ENCODE measurements around the gene ASB1. TPM values are rescaled to one million over a fixed set of nuclear protein-coding genes. Genes with fewer than 3 reads are reported as not detected.
A peak's percentile ranks its signal among the peaks of the same experiment; 100 is the strongest.

The ASB1 gene
- polyA plus RNA-seq (2012; ENCODE audit: missing spikeins): 8.9 TPM

DNA sequence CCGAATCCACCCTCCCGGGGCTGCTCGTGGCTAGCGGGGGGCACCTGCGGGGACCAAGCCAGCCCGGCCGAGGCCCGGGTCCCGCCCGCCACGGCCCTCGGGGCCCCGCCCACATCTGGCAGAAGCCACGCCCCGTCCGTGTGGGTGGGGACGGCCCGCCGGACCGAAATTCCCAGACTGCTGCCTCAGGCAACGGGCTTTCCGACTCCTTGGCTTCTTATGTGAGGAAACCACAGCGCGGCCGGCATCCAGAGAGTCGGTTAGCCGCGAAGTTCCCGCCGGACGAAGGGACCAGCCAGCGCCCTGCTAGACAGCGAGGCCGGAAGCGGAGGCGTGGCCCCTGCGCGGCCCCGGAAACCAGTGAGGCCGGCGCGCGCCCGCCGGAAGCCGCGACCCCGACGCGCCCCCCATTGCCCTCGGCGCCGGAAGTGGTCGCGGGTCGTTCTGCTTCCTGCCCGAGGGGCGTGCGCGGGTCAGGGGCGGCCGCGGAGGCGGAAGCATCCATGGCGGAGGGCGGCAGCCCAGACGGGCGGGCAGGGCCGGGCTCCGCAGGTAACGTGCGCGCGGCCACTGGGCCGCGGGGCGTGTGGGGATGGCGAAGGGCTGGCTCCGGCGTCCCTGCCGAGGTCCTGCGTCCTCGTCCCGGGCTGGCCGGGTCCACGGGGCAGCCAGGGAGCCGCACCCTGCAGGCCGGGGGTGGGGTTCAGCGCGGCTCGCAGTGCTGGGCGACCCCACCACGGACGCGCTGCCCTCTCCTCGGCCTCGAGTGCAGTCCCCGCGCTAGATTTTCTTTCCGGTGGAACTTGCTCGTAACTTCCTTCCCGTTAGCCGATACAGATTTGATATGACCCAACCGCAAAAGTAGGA is at the start of gene ASB1:
TSS of gene ASB1 (plus strand) at position 360 of the 867 bp plus-strand sequence. CDS start at position 504, 144 bp downstream.
- TF ChIP-seq POLR2A (IDR thresholded peaks at IDR 0.05; ENCODE audit: low read depth, low read length) (peak; percentile 79; the same call in 1 of the 2 replicates), TAF1 (IDR thresholded peaks at IDR 0.05; ENCODE audit: borderline replicate concordance, low read depth, low read length) (peak; percentile 29), POLR2AphosphoS5 (IDR thresholded peaks at IDR 0.05; ENCODE audit: low read depth, low read length) (peak; percentile 90)
- DNase-seq (ENCODE audit: insufficient read length) (peak; percentile 93), FAIRE-seq (peak; percentile 98)

- FAIRE-seq (no peak), DNase-seq (ENCODE audit: insufficient read length) (no peak)
- TF ChIP-seq POLR2AphosphoS5 (IDR thresholded peaks at IDR 0.05; ENCODE audit: low read depth, low read length) (no peak), POLR2A (IDR thresholded peaks at IDR 0.05; ENCODE audit: low read depth, low read length) (no peak), TAF1 (IDR thresholded peaks at IDR 0.05; ENCODE audit: borderline replicate concordance, low read depth, low read length) (no peak)
These were observed 48.3 kb upstream of the ASB1 start for GRCh38 chr2:238378230-238379095.

GRCh38 chr2:238379096-238379810 is 47.5 kb upstream of the ASB1 start:
- FAIRE-seq: no peak
- TF ChIP-seq POLR2A (IDR thresholded peaks at IDR 0.05; ENCODE audit: low read depth, low read length) (no peak), TAF1 (IDR thresholded peaks at IDR 0.05; ENCODE audit: borderline replicate concordance, low read depth, low read length) (no peak), POLR2AphosphoS5 (IDR thresholded peaks at IDR 0.05; ENCODE audit: low read depth, low read length) (no peak)

DNA sequence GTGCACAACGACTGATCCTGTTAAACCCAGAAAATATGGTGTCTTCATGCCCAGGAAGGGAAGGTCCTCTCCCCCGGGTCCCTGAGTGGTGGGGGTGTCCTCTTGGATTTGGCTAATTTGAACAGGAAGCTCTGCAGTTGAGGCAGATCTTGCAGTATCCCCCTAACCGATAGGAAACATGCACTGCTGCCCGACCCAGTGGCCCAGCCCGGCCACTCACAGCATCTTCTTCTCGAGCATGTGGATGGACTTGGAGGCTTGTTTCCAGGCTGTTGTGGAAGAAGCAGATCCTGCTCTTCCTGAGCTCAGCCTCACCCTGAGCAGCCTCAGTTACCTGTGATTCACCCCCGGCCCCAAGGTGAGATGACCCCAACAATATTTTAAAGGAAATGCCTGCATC is 46.4 kb upstream of the ASB1 start:
- no peak for TF ChIP-seq POLR2AphosphoS5 (IDR thresholded peaks at IDR 0.05; ENCODE audit: low read depth, low read length)
- no peak for TF ChIP-seq POLR2A (IDR thresholded peaks at IDR 0.05; ENCODE audit: low read depth, low read length)
- TF ChIP-seq TAF1 (IDR thresholded peaks at IDR 0.05; ENCODE audit: borderline replicate concordance, low read depth, low read length): no peak
- DNase-seq (ENCODE audit: insufficient read length) (no peak), FAIRE-seq (no peak)

More at GRCh38 chr2:238379096-238379810, 47.5 kb upstream of the ASB1 start:
- DNase-seq (ENCODE audit: insufficient read length): no peak

DNA sequence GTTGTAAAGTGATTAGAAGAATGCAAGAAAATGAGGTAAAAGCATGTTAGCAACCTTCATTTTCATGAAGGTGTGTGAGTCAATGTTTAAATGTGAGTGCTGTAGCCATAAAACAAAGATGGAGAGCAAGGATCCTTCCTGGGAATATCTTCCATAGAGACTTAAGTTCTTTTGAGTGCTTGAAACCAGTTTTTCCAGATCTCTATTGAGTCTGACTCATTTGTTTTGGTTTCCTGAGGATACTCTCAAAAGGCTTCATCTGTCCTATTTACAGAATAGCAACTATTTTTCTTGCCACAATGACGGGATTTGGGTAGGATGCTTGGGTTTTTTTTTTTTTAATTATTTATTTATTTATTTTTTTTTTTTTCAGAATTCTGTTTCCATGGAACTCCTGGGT is 45.9 kb upstream of the ASB1 start:
- DNase-seq (ENCODE audit: insufficient read length) (no peak), FAIRE-seq (no peak)
- no peak for TF ChIP-seq TAF1 (IDR thresholded peaks at IDR 0.05; ENCODE audit: borderline replicate concordance, low read depth, low read length)

DNA sequence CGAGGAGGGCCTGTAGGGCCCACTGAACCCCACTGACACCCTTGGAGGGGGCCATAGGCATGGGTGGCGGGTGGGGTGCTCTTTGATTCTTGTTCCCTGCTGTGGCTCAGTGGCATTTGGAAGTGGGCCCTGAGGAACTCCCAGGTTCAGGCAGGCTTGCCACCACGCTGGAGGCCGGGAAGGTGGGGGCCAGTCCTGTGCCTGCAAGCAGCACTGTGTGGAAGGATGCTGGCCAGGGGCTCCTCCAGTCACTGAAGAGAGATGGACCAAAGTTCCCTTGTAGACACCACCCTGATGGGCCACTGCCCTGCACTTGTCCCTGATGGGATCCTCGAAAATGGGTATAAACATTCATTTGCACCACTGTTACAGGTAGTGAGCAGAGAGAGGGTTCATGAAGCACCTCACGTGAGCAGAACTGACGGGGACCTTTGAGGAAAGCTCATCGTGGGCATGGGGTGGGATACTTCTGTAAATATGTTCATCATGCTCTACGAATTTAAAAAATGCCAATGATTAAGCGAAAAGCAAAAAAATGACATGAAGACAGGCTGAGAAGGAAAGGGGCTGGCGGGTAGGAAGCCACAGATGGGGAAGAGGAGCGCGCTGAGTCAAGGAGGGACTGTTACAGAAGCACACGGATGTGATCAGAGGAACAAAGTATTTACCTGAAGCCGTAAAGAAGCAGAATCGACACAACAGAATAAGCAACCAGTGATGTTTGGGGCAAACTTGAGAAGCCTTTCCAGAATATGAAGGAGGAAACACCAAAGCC is 45.2 kb upstream of the ASB1 start:
- DNase-seq (ENCODE audit: insufficient read length) (no peak), FAIRE-seq (no peak)
- TF ChIP-seq POLR2A (IDR thresholded peaks at IDR 0.05; ENCODE audit: low read depth, low read length): no peak
- TF ChIP-seq TAF1 (IDR thresholded peaks at IDR 0.05; ENCODE audit: borderline replicate concordance, low read depth, low read length): no peak
- no peak for TF ChIP-seq POLR2AphosphoS5 (IDR thresholded peaks at IDR 0.05; ENCODE audit: low read depth, low read length)

- FAIRE-seq (no peak), DNase-seq (ENCODE audit: insufficient read length) (no peak)
- TF ChIP-seq POLR2AphosphoS5 (IDR thresholded peaks at IDR 0.05; ENCODE audit: low read depth, low read length) (no peak), TAF1 (IDR thresholded peaks at IDR 0.05; ENCODE audit: borderline replicate concordance, low read depth, low read length) (no peak), POLR2A (IDR thresholded peaks at IDR 0.05; ENCODE audit: low read depth, low read length) (no peak)
These were observed 44.3 kb upstream of the ASB1 start for GRCh38 chr2:238382381-238382781.

GRCh38 chr2:238383135-238383534 is 43.6 kb upstream of the ASB1 start:
- FAIRE-seq: no peak
- DNase-seq (ENCODE audit: insufficient read length): no peak
- TF ChIP-seq POLR2AphosphoS5 (IDR thresholded peaks at IDR 0.05; ENCODE audit: low read depth, low read length) (no peak), POLR2A (IDR thresholded peaks at IDR 0.05; ENCODE audit: low read depth, low read length) (no peak), TAF1 (IDR thresholded peaks at IDR 0.05; ENCODE audit: borderline replicate concordance, low read depth, low read length) (no peak)

DNA sequence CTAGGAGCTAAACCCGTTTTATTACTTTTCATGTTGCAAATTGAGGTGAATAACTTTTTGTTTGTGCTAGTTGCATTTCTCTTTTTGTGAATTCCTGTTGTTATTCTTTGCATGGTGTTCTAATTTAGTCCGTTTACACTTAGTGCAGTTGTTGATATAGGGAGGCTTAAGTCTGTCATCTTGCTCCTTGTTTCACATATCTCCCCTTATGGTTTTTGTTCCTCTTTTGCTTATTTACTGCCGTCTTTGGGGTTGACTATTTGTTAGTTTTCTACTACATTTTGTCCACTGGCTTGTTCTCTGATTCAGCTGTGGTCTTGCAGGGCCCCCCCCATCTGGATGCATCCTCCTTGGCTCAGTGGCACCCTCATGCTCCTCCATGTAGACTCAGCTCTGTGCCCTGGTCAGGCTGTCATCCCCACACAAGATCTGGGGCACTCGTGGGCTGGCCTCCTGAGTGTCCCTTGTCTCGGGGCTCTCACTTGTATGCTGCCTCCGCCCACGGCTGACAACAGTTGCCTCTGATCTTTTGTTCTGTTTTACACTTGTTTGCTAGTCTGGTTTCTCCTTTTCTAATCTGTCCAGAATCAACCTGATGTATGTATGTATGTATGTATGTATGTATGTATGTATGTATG is 42.9 kb upstream of the ASB1 start:
- DNase-seq (ENCODE audit: insufficient read length): no peak
- no peak for FAIRE-seq
- TF ChIP-seq POLR2AphosphoS5 (IDR thresholded peaks at IDR 0.05; ENCODE audit: low read depth, low read length) (no peak), TAF1 (IDR thresholded peaks at IDR 0.05; ENCODE audit: borderline replicate concordance, low read depth, low read length) (no peak), POLR2A (IDR thresholded peaks at IDR 0.05; ENCODE audit: low read depth, low read length) (no peak)

- no peak for DNase-seq (ENCODE audit: insufficient read length)
- no peak for TF ChIP-seq TAF1 (IDR thresholded peaks at IDR 0.05; ENCODE audit: borderline replicate concordance, low read depth, low read length)
- TF ChIP-seq POLR2A (IDR thresholded peaks at IDR 0.05; ENCODE audit: low read depth, low read length): no peak
- TF ChIP-seq POLR2AphosphoS5 (IDR thresholded peaks at IDR 0.05; ENCODE audit: low read depth, low read length): no peak
- FAIRE-seq: no peak
These were observed 39.4 kb upstream of the ASB1 start for GRCh38 chr2:238387332-238387731.

Measured in GM12892 (cell line).